C4-2B (cell line): ENCODE measurements around the gene HRAS.
"Not testable (repeated sequence)": the region's sequence is repeated elsewhere in the genome, so short reads cannot be mapped to it uniquely, and the experiment has no call there.

ENCODE experiments used
- ZFX ChIP-seq: fragments of 450-650 bp; IDR thresholded peaks from 2 replicates; pipeline ENCODE4 v1.6.1; 2017
- TF ChIP-seq, protein P1 (sequence below): fragments of 450-650 bp; conservative IDR thresholded peaks from 2 replicates; pipeline ENCODE4 v1.5.1; 2017; ENCODE audit warnings: mild to moderate bottlenecking

DNA sequence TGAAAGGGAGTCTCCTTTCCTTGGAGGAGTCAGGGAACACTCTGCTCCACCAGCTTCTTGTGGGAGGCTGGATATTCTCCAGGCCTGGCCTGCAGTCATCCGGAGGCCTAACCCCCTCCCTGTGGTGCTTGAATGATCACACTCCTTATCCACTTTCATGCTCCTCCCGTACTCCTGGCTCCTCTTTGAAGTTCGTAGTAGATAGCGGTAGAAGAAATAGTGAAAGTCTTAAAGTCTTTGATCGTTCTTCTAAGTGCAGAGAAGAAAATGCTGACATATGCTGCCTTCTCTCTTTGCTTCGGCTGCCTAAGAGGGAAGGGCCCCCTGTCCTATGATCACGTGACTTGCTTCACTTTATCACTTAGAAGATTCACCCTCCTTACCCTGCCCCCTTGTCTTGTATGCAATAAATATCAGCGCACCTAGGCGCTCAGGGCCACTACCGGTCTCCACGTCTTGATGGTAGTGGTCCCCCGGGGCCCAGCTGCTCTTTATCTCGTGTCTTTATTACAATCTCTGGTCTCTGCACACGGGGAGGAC lies 38.7 kb upstream of the HRAS start:
- TF ChIP-seq, protein P1, sequence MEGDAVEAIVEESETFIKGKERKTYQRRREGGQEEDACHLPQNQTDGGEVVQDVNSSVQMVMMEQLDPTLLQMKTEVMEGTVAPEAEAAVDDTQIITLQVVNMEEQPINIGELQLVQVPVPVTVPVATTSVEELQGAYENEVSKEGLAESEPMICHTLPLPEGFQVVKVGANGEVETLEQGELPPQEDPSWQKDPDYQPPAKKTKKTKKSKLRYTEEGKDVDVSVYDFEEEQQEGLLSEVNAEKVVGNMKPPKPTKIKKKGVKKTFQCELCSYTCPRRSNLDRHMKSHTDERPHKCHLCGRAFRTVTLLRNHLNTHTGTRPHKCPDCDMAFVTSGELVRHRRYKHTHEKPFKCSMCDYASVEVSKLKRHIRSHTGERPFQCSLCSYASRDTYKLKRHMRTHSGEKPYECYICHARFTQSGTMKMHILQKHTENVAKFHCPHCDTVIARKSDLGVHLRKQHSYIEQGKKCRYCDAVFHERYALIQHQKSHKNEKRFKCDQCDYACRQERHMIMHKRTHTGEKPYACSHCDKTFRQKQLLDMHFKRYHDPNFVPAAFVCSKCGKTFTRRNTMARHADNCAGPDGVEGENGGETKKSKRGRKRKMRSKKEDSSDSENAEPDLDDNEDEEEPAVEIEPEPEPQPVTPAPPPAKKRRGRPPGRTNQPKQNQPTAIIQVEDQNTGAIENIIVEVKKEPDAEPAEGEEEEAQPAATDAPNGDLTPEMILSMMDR: not testable (repeated sequence)
- not testable (repeated sequence) for TF ChIP-seq ZFX
